ENCODE data around the gene ATP2A3. TPM values are rescaled to one million over a fixed set of nuclear protein-coding genes. Genes with fewer than 3 reads are reported as not detected.

The ATP2A3 gene
- total RNA-seq, 2 donors from 2014 or later: 16.3 to 44.5 TPM

DNA sequence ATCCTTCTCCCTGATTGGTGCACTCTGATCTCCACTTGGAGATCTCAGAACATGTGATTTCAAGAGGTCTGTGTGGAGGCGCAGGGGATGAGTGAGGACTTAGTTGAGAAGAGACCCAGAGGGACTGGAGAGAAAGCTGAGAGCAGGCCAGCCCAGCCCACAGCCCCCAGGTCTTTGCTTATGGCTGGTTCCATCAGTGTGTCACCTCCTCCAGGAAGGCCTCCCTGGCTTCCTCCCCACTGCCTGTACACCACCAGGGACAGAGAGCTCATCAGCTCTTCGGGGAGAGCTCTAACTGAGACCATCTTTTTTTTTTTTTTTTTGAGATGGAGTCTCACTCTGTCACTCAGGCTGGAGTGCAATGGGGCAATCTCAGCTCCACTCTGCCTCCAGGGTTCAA, 51.4 kb downstream of the ATP2A3 start:
- Histone ChIP-seq H3K9me3 (no peaks in the 10 kb centered on the region), H3K27ac (no peak overlapping the region), H3K4me1 (replicated peaks) (no peaks in the 10 kb centered on the region), H3K36me3 (no peaks in the 10 kb centered on the region), H3K27me3 (replicated peaks; ENCODE audit: insufficient read depth) (no peaks in the 10 kb centered on the region), H3K4me3 (no peak overlapping the region)
- no peak for DNase-seq (ENCODE audit: low spot score)
- intact Hi-C loops (cut with DNase I): loop anchor here (5.0 kb wide), 2 partner anchors 51 to 94 kb away; no protein-coding TSS in a partner anchor
- WGBS: 93% methylated on average over 2 of the region's 2 CpGs
- TF ChIP-seq, protein P1, sequence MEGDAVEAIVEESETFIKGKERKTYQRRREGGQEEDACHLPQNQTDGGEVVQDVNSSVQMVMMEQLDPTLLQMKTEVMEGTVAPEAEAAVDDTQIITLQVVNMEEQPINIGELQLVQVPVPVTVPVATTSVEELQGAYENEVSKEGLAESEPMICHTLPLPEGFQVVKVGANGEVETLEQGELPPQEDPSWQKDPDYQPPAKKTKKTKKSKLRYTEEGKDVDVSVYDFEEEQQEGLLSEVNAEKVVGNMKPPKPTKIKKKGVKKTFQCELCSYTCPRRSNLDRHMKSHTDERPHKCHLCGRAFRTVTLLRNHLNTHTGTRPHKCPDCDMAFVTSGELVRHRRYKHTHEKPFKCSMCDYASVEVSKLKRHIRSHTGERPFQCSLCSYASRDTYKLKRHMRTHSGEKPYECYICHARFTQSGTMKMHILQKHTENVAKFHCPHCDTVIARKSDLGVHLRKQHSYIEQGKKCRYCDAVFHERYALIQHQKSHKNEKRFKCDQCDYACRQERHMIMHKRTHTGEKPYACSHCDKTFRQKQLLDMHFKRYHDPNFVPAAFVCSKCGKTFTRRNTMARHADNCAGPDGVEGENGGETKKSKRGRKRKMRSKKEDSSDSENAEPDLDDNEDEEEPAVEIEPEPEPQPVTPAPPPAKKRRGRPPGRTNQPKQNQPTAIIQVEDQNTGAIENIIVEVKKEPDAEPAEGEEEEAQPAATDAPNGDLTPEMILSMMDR (IDR thresholded peaks at IDR 0.05): no peak
- no peak for TF ChIP-seq POLR2A (IDR thresholded peaks at IDR 0.05)
- TF ChIP-seq POLR2AphosphoS5 (IDR thresholded peaks at IDR 0.05): no peak

DNA sequence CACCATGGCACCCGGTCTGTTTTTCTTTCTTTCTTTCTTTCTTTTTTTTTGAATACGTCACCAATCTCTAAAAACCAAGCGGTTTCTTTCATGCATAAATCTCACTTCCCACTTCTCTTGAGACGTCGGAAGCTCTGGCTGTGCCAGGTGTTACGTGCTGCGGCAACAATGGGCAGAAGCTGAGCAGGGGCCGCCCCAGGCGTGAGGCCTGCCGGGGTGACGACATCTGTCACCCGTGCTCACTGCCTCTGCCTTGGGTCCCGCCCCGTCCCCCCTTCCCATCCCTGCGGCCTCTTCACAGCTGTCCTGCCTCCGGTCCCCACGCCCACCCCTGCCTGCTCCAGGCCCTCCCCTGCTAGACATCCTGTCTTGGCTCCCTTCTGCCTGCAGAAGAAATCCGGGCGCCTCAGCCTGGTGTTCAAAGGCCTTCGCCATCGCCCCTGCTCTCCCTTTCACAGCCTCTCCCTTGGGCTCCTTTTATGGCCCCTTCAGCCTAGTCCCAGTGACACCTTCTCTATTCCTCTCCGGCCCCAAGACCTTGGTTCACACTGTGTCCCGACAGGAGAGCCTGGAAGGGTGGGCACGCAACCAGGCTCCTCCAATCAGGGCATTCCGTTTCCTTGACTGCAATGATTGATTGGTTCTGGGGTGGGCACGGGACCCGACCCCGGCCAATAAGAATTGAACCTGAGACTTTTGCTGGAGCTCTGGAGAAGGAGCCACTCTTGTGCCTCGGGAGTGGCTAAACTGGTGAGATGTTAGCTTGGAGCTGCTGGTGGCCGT, 52.8 kb downstream of the ATP2A3 start:
- no peak for DNase-seq (ENCODE audit: low spot score)
- Histone ChIP-seq H3K9me3 (no peaks in the 10 kb centered on the region), H3K27ac (no peak overlapping the region), H3K36me3 (no peaks in the 10 kb centered on the region), H3K4me1 (replicated peaks) (no peaks in the 10 kb centered on the region), H3K4me3 (no peak overlapping the region), H3K27me3 (replicated peaks; ENCODE audit: insufficient read depth) (no peaks in the 10 kb centered on the region)
- WGBS: 54% methylated on average over 29 of the region's 30 CpGs
- TF ChIP-seq POLR2AphosphoS5 (IDR thresholded peaks at IDR 0.05) (no peak), POLR2A (IDR thresholded peaks at IDR 0.05) (no peak)
- TF ChIP-seq, protein P1 (IDR thresholded peaks at IDR 0.05): no peak
- intact Hi-C loops (cut with DNase I): loop anchor here (5.0 kb wide), 2 partner anchors 49 to 96 kb away; no protein-coding TSS in a partner anchor

DNA sequence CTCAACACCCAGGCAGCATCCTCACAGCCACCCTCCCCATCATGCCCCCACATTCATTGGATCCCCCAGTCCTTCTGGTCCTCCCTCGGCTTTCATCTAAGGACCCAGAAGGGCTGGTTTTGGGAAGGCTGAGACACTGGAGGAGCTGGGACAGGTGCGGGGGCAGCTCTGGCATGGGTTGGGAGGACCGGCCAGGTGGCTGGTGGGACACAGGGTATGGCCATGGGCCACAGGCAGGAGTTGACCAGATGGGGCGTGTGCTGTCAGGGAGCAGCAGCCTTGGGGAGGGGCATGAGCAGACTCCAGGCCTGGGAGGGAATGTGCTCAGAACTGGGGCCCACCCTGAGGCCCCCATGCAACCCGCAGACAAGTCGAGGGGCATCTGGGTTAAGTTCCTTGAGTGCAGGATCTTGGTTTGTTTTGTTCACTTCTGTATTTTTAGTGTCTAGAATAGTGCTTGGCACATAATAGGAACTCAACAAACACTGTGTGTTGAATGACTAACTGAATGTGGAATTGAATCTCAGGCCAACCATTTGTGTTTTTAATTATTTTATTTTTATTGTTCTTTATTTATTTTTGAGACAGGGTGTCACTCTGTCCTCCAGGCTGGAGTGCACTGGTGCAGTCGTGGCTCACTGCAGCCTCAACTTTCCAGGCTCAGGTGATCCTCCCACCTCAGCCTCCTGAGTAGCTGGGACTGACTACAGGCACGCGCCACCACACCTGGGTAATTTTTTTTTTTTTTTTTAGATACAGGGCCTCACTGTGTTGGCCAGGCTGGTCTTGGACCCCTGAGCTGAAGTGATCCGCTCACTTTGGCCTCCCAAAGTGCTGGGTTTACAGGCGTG, 53.6 kb downstream of the ATP2A3 start:
- no peaks in the 10 kb centered on the region for H3K27me3 ChIP-seq (replicated peaks; ENCODE audit: insufficient read depth)
- H3K36me3 ChIP-seq: no peaks in the 10 kb centered on the region
- TF ChIP-seq POLR2A (IDR thresholded peaks at IDR 0.05) (no peak), POLR2AphosphoS5 (IDR thresholded peaks at IDR 0.05) (no peak)
- TF ChIP-seq, protein P1 (IDR thresholded peaks at IDR 0.05): no peak
- H3K4me3 ChIP-seq: no peak overlapping the region
- no peak overlapping the region for H3K27ac ChIP-seq
- no peaks in the 10 kb centered on the region for H3K4me1 ChIP-seq (replicated peaks)
- intact Hi-C loops (cut with DNase I): loop anchor here (5.0 kb wide), 2 partner anchors 48 to 97 kb away; no protein-coding TSS in a partner anchor
- DNase-seq (ENCODE audit: low spot score): no peak
- no peaks in the 10 kb centered on the region for H3K9me3 ChIP-seq
- 86% methylated on average over 11 of the region's 11 CpGs for WGBS

DNA sequence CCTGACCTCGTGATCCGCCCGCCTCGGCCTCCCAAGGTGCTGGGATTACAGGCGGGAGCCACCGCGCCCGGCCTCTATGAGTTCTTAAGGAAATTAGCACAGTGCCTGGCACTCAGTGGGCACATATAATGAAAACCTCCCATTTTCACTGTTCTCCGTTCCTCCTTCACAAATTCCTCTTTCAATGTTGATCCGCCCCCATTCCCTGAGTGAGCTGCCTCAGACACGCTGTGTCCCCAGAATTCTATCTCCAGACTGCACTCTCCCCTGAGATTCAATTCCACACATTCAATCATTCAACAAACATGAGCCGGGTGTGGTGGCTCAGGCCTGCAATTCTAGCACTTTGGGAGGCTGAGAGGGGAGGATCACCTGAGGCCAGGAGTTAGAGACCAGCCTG, 55.0 kb downstream of the ATP2A3 start:
- TF ChIP-seq POLR2A (IDR thresholded peaks at IDR 0.05): no peak
- TF ChIP-seq, protein P1 (IDR thresholded peaks at IDR 0.05): no peak
- TF ChIP-seq POLR2AphosphoS5 (IDR thresholded peaks at IDR 0.05): no peak
- no peaks in the 10 kb centered on the region for H3K9me3 ChIP-seq
- no peaks in the 10 kb centered on the region for H3K36me3 ChIP-seq
- no peaks in the 10 kb centered on the region for H3K27me3 ChIP-seq (replicated peaks; ENCODE audit: insufficient read depth)
- no peak overlapping the region for H3K27ac ChIP-seq
- no peak for DNase-seq (ENCODE audit: low spot score)
- no peak overlapping the region for H3K4me3 ChIP-seq
- intact Hi-C loops (cut with DNase I): no loop called here
- no peaks in the 10 kb centered on the region for H3K4me1 ChIP-seq (replicated peaks)
- 91% methylated on average over 12 of the region's 12 CpGs for WGBS

Data from prostate gland (tissue), 2 donors.